PC-3 (cell line): ENCODE results near the gene ATP8B3. TPM values are rescaled to one million over a fixed set of nuclear protein-coding genes. Genes with fewer than 3 reads are reported as not detected.
"Not testable (repeated sequence)": the region's sequence is repeated elsewhere in the genome, so short reads cannot be mapped to it uniquely, and the experiment has no call there.

Experiments
- ATAC-seq: fragments of 200-7000 bp; cut with Tn5 transposase; 2 replicates; pipeline ENCODE4 v1.9.1; 2020; ENCODE audit warnings: mild to moderate bottlenecking, moderate library complexity
- BruUV-seq: library from RNA; stranded (reverse); fragments of 400-500 nt; replicated peaks from 2 replicates; lab custom pipeline; 2021; lab: Mats Ljungman, UMichigan
- CTCF ChIA-PET: fragments of 300-600 bp; sonication (Branson Sonifier 250); formaldehyde crosslinking; loops from one replicate; lab custom pipeline; 2022; ENCODE audit warnings: antibody characterized with exemption; lab: Charles Lee
- POLR2A ChIA-PET: fragments of 300-600 bp; sonication (Branson Sonifier 250); formaldehyde crosslinking; loops from one replicate; lab custom pipeline; 2022; ENCODE audit warnings: antibody characterized with exemption; ENCODE audit not compliant: unreplicated experiment; lab: Charles Lee
- DNase-seq: peaks from one replicate; pipeline ENCODE4 v3.0.0-alpha.2; 2015
- H2AFZ ChIP-seq: fragments of 300-600 bp; sonication (generic); 2 replicates; pipeline ENCODE4 v1.6.0; 2016; ENCODE audit warnings: antibody characterized with exemption, low read length
- H3F3A ChIP-seq: fragments of 300-600 bp; sonication (generic); one replicate; pipeline ENCODE4 v1.6.0; 2017; ENCODE audit warnings: antibody characterized with exemption, low read length, control low read depth, mild to moderate bottlenecking; ENCODE audit not compliant: unreplicated experiment
- H3K27ac ChIP-seq: fragments of 300-600 bp; sonication (generic); 2 replicates; pipeline ENCODE4 v1.5.1; 2016; ENCODE audit warnings: mild to moderate bottlenecking, low read length
- H3K27me3 ChIP-seq: fragments of 300-600 bp; sonication (generic); 2 replicates; pipeline ENCODE4 v1.6.1; 2016; ENCODE audit warnings: low read length, mixed read lengths
- H3K36me3 ChIP-seq: fragments of 300-600 bp; sonication (generic); 2 replicates; pipeline ENCODE4 v1.6.1; 2016; ENCODE audit warnings: low read depth, mixed run types, low read length, mixed read lengths
- H3K4me1 ChIP-seq: fragments of 300-600 bp; sonication (generic); 2 replicates; pipeline ENCODE4 v1.5.1; 2016; ENCODE audit warnings: low read length; ENCODE audit not compliant: insufficient read depth
- H3K4me2 ChIP-seq: fragments of 300-600 bp; sonication (generic); 2 replicates; pipeline ENCODE4 v1.6.0; 2016; ENCODE audit warnings: low read length
- H3K4me3 ChIP-seq: fragments of 300-600 bp; sonication (generic); 2 replicates; pipeline ENCODE4 v1.5.1; 2016; ENCODE audit warnings: mild to moderate bottlenecking, low read length, mixed read lengths
- H3K79me2 ChIP-seq: fragments of 300-600 bp; sonication (generic); 2 replicates; pipeline ENCODE4 v1.6.1; 2017; ENCODE audit warnings: low read length, mixed read lengths
- H3K9ac ChIP-seq: fragments of 300-600 bp; sonication (generic); 2 replicates; pipeline ENCODE4 v1.6.0; 2016; ENCODE audit warnings: mild to moderate bottlenecking, low read length
- H3K9me2 ChIP-seq: fragments of 300-600 bp; sonication (generic); replicated peaks from 2 replicates; pipeline ENCODE4 v1.6.1; 2016; ENCODE audit warnings: mixed run types, low read length, mixed read lengths
- H3K9me3 ChIP-seq: fragments of 300-600 bp; sonication (generic); 2 replicates; pipeline ENCODE4 v1.6.1; 2016; ENCODE audit warnings: low read length, mixed read lengths
- H4K20me1 ChIP-seq: fragments of 300-600 bp; sonication (generic); 2 replicates; pipeline ENCODE4 v1.6.1; 2016; ENCODE audit warnings: low read length, mixed read lengths
- CTCF ChIP-seq: fragments of 300-600 bp; sonication (generic); conservative IDR thresholded peaks from 2 replicates; pipeline ENCODE4 v1.5.1; 2017; ENCODE audit warnings: antibody characterized with exemption, low read depth, mild to moderate bottlenecking, low read length
- EZH2 ChIP-seq: fragments of 300-600 bp; sonication (generic); IDR thresholded peaks from one replicate; pipeline ENCODE4 v1.6.1; 2017; ENCODE audit warnings: antibody characterized with exemption, mild to moderate bottlenecking, low read length; ENCODE audit not compliant: unreplicated experiment
- EZH2phosphoT487 ChIP-seq: fragments of 300-600 bp; sonication (generic); IDR thresholded peaks from 2 replicates; pipeline ENCODE4 v1.6.1; 2018; ENCODE audit warnings: mild to moderate bottlenecking, antibody characterized with exemption, low read length, borderline replicate concordance
- intact Hi-C: fragments of 100-400 bp; cut with micrococcal nuclease; formaldehyde crosslinking; loops from 2 replicates; pipeline ENCODE4 v1.9.0; 2023
- total RNA-seq: library from RNA; depleted of rRNA; stranded (reverse); fragments of >200 nt; gene quantifications from 2 replicates; pipeline ENCODE4 v1.2.3, GENCODE V29; 2014

The ATP8B3 gene
- total RNA-seq, 1 experiment from 2014 or later: 4.2 TPM

GRCh38 chr19:1762243-1763117, 49.6 kb downstream of the ATP8B3 start:
- H3K4me2 ChIP-seq: no peak overlapping the region
- H3K9me3 ChIP-seq: no peaks in the 10 kb centered on the region
- no peak overlapping the region for H3K27ac ChIP-seq
- no TSS peak for BruUV-seq
- no peak for DNase-seq
- no peak for TF ChIP-seq EZH2
- no peak for TF ChIP-seq EZH2phosphoT487
- TF ChIP-seq CTCF: no peak
- H3K9ac ChIP-seq: no peak overlapping the region
- H3K27me3 ChIP-seq: 0 out of 2 replicates have a peak, but pooled peaks cover 6% of the 10 kb centered on the region
- H4K20me1 ChIP-seq: no peaks in the 10 kb centered on the region
- H3K4me3 ChIP-seq: no peak overlapping the region
- ATAC-seq: no peak
- POLR2A ChIA-PET: no interaction called here
- no peaks in the 10 kb centered on the region for H3F3A ChIP-seq
- peaks cover 9% of the 10 kb centered on the region for H3K79me2 ChIP-seq
- H3K36me3 ChIP-seq: no peaks in the 10 kb centered on the region
- H3K9me2 ChIP-seq: no peaks in the 10 kb centered on the region
- H3K4me1 ChIP-seq: 0 out of 2 replicates have a peak, but pooled peaks cover 7% of the 10 kb centered on the region
- intact Hi-C loops: no loop called here
- CTCF ChIA-PET: no interaction called here
- H2AFZ ChIP-seq: no peak overlapping the region

- 0 out of 2 replicates have a peak, but pooled peaks cover 9% of the 10 kb centered on the region for H3K27me3 ChIP-seq
- TF ChIP-seq EZH2 (no peak), EZH2phosphoT487 (no peak), CTCF (no peak)
- no peak overlapping the region for H3K4me2 ChIP-seq
- intact Hi-C loops: no loop called here
- H4K20me1 ChIP-seq: no peaks in the 10 kb centered on the region
- no peaks in the 10 kb centered on the region for H3F3A ChIP-seq
- no peaks in the 10 kb centered on the region for H3K9me2 ChIP-seq
- H3K4me1 ChIP-seq: 0 out of 2 replicates have a peak, but pooled peaks cover under 1% of the 10 kb centered on the region
- no peak overlapping the region for H3K27ac ChIP-seq
- BruUV-seq: no TSS peak
- no peak for ATAC-seq
- no peaks in the 10 kb centered on the region for H3K36me3 ChIP-seq
- ChIA-PET CTCF (no interaction called here), POLR2A (no interaction called here)
- H3K4me3 ChIP-seq: no peak overlapping the region
- H3K79me2 ChIP-seq: peaks cover 14% of the 10 kb centered on the region
- H2AFZ ChIP-seq: no peak overlapping the region
- no peak for DNase-seq
- no peaks in the 10 kb centered on the region for H3K9me3 ChIP-seq
- H3K9ac ChIP-seq: no peak overlapping the region
These were observed 50.4 kb downstream of the ATP8B3 start for GRCh38 chr19:1761528-1762242.

- CTCF ChIA-PET, ATAC-seq, H3K4me3 ChIP-seq, H3F3A ChIP-seq, H3K27ac ChIP-seq, H2AFZ ChIP-seq, H3K9me3 ChIP-seq, H3K9me2 ChIP-seq, BruUV-seq, DNase-seq, intact Hi-C loops, H3K36me3 ChIP-seq, H3K4me1 ChIP-seq, H3K4me2 ChIP-seq, H3K9ac ChIP-seq, H4K20me1 ChIP-seq: not testable (repeated sequence)
- Histone ChIP-seq H3K27me3 (peaks cover 13% of the 10 kb centered on the region; the same call in 1 of the 2 replicates), H3K79me2 (peaks cover 19% of the 10 kb centered on the region)
- POLR2A ChIA-PET: interaction anchor here (0.7 kb wide), 1 partner anchor 65 kb away, joined by 3 read pairs; no protein-coding TSS in a partner anchor
These were observed 51.1 kb downstream of the ATP8B3 start for GRCh38 chr19:1760786-1761527.
